Activated CD8-positive, alpha-beta T cell treated with anti-CD3 and anti-CD28 coated beads, Interleukin-2, amount 10 ng/mL, durations not matched to agents 7 days and 5 days (primary cell): Measurements from ENCODE around the gene DRAP1. TPM values are rescaled to one million over a fixed set of nuclear protein-coding genes. Genes with fewer than 3 reads are reported as not detected.

Experiments
- ATAC-seq: fragments of 150-1000 bp; cut with Tn5 transposase; one replicate; pipeline ENCODE4 v1.10.0; 2021; ENCODE audit warnings: moderate library complexity
- CTCF ChIA-PET: fragments of 350-600 bp; sonication (Branson Sonifier 250); formaldehyde crosslinking; loops from one replicate; lab custom pipeline; 2021; ENCODE audit warnings: antibody characterized with exemption; lab: Charles Lee
- POLR2A ChIA-PET: fragments of 350-600 bp; sonication (Branson Sonifier 250); formaldehyde crosslinking; loops from one replicate; lab custom pipeline; 2021; ENCODE audit warnings: antibody characterized with exemption; lab: Charles Lee
- DNase-seq: peaks from one replicate; pipeline ENCODE4 v3.0.0-alpha.2; 2020
- H3K27ac Mint-ChIP-seq: one replicate; pipeline ENCODE4 v1.8.0; 2021; ENCODE audit warnings: mild to moderate bottlenecking, mixed read lengths
- H3K27me3 Mint-ChIP-seq: one replicate; pipeline ENCODE4 v1.8.0; 2021; ENCODE audit warnings: low read depth, mixed read lengths
- H3K36me3 Mint-ChIP-seq: one replicate; pipeline ENCODE4 v1.8.0; 2021; ENCODE audit warnings: low read depth, mixed read lengths
- H3K4me1 Mint-ChIP-seq: one replicate; pipeline ENCODE4 v1.8.0; 2021; ENCODE audit warnings: low read depth, mixed read lengths
- H3K4me3 Mint-ChIP-seq: one replicate; pipeline ENCODE4 v1.8.0; 2021; ENCODE audit warnings: mild to moderate bottlenecking, mixed read lengths
- H3K9me3 Mint-ChIP-seq: one replicate; pipeline ENCODE4 v1.8.0; 2022; ENCODE audit warnings: mixed read lengths; ENCODE audit not compliant: insufficient read depth
- total RNA-seq, 2 experiments: library from RNA; stranded (reverse); gene quantifications; one replicate each; pipeline ENCODE4 v1.2.3, GENCODE V29; 2021

The DRAP1 gene, protein sequence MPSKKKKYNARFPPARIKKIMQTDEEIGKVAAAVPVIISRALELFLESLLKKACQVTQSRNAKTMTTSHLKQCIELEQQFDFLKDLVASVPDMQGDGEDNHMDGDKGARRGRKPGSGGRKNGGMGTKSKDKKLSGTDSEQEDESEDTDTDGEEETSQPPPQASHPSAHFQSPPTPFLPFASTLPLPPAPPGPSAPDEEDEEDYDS
- 100 to 1,000 TPM; 219 to 240 TPM for total RNA-seq

GRCh38 chr11:65919141-65919572 lies at the start of gene DRAP1:
DRAP1 (plus strand) TSS chr11:65919426; CDS start chr11:65919502, 76 bp downstream.
- ChIA-PET POLR2A (interaction anchor here (1.2 to 2.3 kb wide), 5 partner anchors 9 to 60 kb away, joined by 3 to 18 read pairs (median 7); partner anchors contain the start of gene CCDC85B), CTCF (interaction anchor here (1.5 to 2.1 kb wide), 4 partner anchors 10 to 34 kb away, joined by 6 to 22 read pairs (median 8); partner anchors contain the start of genes CCDC85B and FIBP)
- peak within 1 kb of the TSS; percentile 94 for H3K4me3 Mint-ChIP-seq
- DNase-seq (peak; percentile 99), ATAC-seq (peak; percentile 95)
- H3K36me3 Mint-ChIP-seq, result peaks cover 43% of the 10 kb centered on the region
- no peaks in the 10 kb centered on the region for H3K9me3 Mint-ChIP-seq
- H3K27ac Mint-ChIP-seq, result peak within 1 kb of the TSS; percentile 91
- peaks cover 44% of the 10 kb centered on the region for H3K4me1 Mint-ChIP-seq
- no peaks in the 10 kb centered on the region for H3K27me3 Mint-ChIP-seq

DNA sequence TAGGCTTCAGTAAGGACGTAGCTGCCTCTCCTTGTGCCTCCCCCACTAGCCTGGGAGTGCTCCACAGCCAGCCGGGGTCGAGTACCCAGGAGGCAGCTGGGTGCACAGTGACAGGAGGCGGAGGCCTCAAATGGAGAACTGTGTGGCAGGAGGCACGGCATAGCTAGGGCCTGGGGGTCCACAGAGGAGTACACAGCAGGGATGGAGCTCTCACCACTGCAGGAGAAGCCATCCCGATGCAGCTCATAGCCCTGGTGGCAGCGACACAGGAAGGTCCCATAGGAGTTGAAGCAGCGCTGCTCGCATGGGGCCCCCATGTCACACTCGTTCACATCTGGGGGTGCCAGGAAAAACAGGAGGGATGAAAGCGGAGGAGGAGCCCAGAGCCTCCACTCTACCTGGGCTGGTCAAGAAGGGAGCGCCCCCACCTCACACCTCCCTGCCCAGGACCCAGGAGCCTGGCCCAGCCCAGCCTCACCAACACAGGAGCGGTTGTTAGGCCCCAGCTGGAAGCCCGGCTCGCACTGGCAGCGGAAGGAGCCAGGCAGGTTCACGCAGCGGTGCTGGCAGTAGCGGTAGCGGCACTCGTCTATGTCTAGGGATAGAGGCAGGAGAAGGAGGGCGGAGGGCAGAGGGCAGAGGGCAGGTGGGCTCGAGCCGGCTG lies 49.5 kb upstream of the DRAP1 start:
- ATAC-seq (no peak), DNase-seq (no peak)
- ChIA-PET POLR2A (interaction anchor here (1.3 to 6.6 kb wide), 4 partner anchors 9 to 21 kb away, joined by 6 to 143 read pairs (median 14); partner anchors contain the start of genes CCDC85B, CFL1, CTSW and MUS81), CTCF (interaction anchor here (1.4 to 18.4 kb wide), 3 partner anchors 10 to 176 kb away, joined by 3 to 584 read pairs (median 90); partner anchors contain the start of genes CCDC85B, CTSW, FIBP and MUS81)
- Mint-ChIP-seq H3K4me3 (no peak overlapping the region), H3K27ac (no peak overlapping the region), H3K36me3 (peaks cover 24% of the 10 kb centered on the region), H3K9me3 (no peaks in the 10 kb centered on the region), H3K4me1 (peaks cover 56% of the 10 kb centered on the region), H3K27me3 (peaks cover 5% of the 10 kb centered on the region)

GRCh38 chr11:65870307-65870658 lies 48.9 kb upstream of the DRAP1 start:
- Mint-ChIP-seq H3K9me3 (no peaks in the 10 kb centered on the region), H3K27me3 (peaks cover 5% of the 10 kb centered on the region), H3K4me3 (no peak overlapping the region), H3K36me3 (peaks cover 20% of the 10 kb centered on the region), H3K27ac (peak overlapping the region; percentile 64), H3K4me1 (peaks cover 52% of the 10 kb centered on the region)
- ChIA-PET CTCF (interaction anchor here (1.6 to 18.4 kb wide), 3 partner anchors 10 to 158 kb away, joined by 3 to 584 read pairs (median 90); partner anchors contain the start of genes CCDC85B, CTSW, FIBP and KAT5), POLR2A (interaction anchor here (2.2 to 6.6 kb wide), 3 partner anchors 10 to 18 kb away, joined by 10 to 143 read pairs (median 20); partner anchors contain the start of genes CFL1, CTSW and MUS81)
- DNase-seq, result no peak
- no peak for ATAC-seq

DNA sequence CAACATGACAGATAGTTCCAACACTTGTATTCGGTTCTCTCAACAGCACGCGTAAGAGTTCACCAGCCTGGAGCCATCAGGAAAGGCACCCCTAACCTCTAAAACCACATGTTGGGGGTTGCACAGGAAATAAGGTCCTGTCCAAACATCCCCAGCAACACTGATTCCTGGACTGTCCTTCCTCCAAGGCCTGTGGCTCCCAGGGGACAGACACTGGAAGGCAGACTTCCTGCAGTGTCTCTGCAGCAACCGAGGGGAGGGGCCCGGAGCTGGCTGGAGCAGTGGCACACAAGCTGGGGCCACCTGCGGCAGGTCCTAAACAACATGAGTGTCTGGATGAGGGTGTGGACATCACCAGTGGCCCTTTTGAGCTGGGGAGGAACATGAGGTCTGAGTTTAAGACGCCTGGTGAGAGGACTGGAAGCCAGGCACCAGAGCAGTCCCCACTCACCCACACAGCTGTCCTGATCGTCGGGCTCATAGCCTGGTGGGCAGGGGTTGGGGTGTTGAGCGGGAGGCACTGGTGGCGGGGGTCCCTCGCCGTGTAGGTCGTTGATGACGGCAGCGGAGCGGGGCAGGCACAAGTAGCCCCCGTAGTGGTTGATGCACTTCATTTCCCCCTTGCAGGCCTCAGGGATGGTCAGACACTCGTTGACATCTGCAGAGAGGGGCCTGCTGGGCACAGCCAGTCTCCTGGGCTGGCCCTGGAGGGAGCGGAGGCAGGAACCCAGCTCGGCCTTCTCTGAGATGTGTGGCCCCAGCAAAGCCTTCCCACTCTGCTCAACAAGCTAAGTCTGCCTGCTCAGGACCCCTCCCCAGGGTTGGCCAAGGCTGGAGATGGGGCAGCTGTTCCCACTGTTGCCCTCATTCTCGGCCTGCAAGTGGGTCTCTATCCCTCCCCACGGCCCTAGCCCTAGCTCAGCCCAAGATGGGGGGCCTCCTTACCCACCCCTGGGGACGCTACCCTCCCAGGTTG lies 48.2 kb upstream of the DRAP1 start:
- DNase-seq (no peak), ATAC-seq (no peak)
- Mint-ChIP-seq H3K27me3 (peaks cover 5% of the 10 kb centered on the region), H3K36me3 (peaks cover 15% of the 10 kb centered on the region), H3K27ac (peak overlapping the region; percentile 64), H3K4me3 (no peak overlapping the region), H3K4me1 (peaks cover 52% of the 10 kb centered on the region), H3K9me3 (no peaks in the 10 kb centered on the region)
- CTCF ChIA-PET, result interaction anchor here (1.6 to 18.4 kb wide), 3 partner anchors 11 to 159 kb away, joined by 3 to 584 read pairs (median 90); partner anchors contain the start of genes CCDC85B, CTSW, FIBP and KAT5
- POLR2A ChIA-PET, result interaction anchor here (0.7 to 6.6 kb wide), 9 partner anchors 10 to 397 kb away, joined by 3 to 143 read pairs (median 5); partner anchors contain the start of genes CCDC85B, CFL1, CTSW and KAT5

GRCh38 chr11:65871811-65872548 lies 47.2 kb upstream of the DRAP1 start:
- Mint-ChIP-seq H3K4me1 (peaks cover 59% of the 10 kb centered on the region), H3K27ac (peak overlapping the region; percentile 60), H3K27me3 (peaks cover 5% of the 10 kb centered on the region), H3K4me3 (peak overlapping the region; percentile 40), H3K36me3 (peaks cover 10% of the 10 kb centered on the region), H3K9me3 (no peaks in the 10 kb centered on the region)
- DNase-seq (no peak), ATAC-seq (no peak)
- POLR2A ChIA-PET, result interaction anchor here (0.8 to 6.6 kb wide), 8 partner anchors 9 to 396 kb away, joined by 3 to 143 read pairs (median 6); partner anchors contain the start of genes CCDC85B, CFL1, CTSW and KAT5
- CTCF ChIA-PET, result interaction anchor here (1.6 to 18.4 kb wide), 3 partner anchors 12 to 160 kb away, joined by 3 to 584 read pairs (median 90); partner anchors contain the start of genes CCDC85B, CTSW, FIBP and KAT5

- CTCF ChIA-PET, result interaction anchor here (2.0 to 18.4 kb wide), 3 partner anchors 12 to 13 kb away, joined by 25 to 584 read pairs (median 90); partner anchors contain the start of genes CCDC85B, CTSW, FIBP and MUS81
- H3K36me3 Mint-ChIP-seq, result peaks cover 2% of the 10 kb centered on the region
- ATAC-seq (no peak), DNase-seq (no peak)
- no peaks in the 10 kb centered on the region for H3K9me3 Mint-ChIP-seq
- peak within 1 kb of the TSS; percentile 83 for H3K27ac Mint-ChIP-seq
- H3K4me1 Mint-ChIP-seq, result peaks cover 60% of the 10 kb centered on the region
- peak within 1 kb of the TSS; percentile 83 for H3K4me3 Mint-ChIP-seq
- H3K27me3 Mint-ChIP-seq, result peaks cover 5% of the 10 kb centered on the region
- POLR2A ChIA-PET, result interaction anchor here (0.8 to 6.6 kb wide), 7 partner anchors 8 to 31 kb away, joined by 3 to 143 read pairs (median 10); partner anchors contain the start of genes CCDC85B, CFL1, CTSW and FIBP
Observed at GRCh38 chr11:65872586-65873317, 46.5 kb upstream of the DRAP1 start, which contains the start of gene EFEMP2. EFEMP2 (minus strand) TSS chr11:65872800; CDS start chr11:65872354, 446 bp downstream.

DNA sequence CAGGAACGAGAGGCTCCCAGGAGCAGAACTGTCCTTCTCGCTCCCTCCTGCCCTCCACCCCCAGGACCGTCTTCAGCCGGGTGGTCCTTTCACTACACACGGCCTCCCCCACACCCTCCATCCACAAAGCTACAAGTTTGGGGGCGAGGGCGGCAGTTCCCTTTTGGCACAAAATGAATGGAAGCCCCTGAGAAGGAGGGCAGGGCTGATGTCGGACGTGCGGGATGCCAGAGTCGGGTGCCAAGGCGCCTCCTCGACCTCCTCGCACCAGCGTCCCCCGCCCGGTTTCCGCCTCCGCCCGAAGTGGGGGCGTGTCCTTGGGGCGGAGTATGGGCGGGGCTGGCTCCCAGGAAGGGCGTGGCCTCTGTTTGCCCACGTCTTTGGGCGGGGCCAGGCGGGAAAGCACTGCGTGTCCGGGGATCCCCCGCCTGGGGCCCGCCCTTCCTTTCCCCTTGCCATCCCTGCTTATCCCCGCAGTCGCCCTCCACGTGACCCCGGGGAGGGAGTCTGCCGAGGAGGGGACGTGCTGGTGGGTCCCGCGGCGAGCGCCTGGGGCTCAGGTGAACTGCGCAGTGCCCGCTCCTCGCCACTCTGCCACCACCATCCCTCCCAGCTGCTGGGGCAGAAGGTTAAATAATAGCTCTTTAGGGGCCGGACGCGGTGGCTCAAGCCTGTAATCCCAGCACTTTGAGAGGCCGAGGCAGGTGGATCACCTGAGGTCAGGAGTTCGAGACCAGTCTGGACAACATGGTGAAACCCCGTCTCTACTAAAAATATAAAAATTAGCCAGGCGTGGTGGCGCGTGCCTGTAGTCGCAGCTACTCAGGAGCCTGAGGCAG lies 45.7 kb upstream of the DRAP1 start:
- Mint-ChIP-seq H3K36me3 (no peaks in the 10 kb centered on the region), H3K27me3 (peaks cover 5% of the 10 kb centered on the region), H3K27ac (peak overlapping the region; percentile 83), H3K9me3 (no peaks in the 10 kb centered on the region), H3K4me3 (peak overlapping the region; percentile 83), H3K4me1 (peaks cover 67% of the 10 kb centered on the region)
- POLR2A ChIA-PET, result interaction anchor here (0.8 to 6.6 kb wide), 7 partner anchors 11 to 30 kb away, joined by 3 to 143 read pairs (median 5); partner anchors contain the start of genes CCDC85B, CFL1, FIBP and MUS81
- CTCF ChIA-PET, result interaction anchor here (1.2 to 18.4 kb wide), 3 partner anchors 12 to 162 kb away, joined by 4 to 584 read pairs (median 25); partner anchors contain the start of genes CCDC85B, CTSW, FIBP and KAT5
- peak; percentile 88 for ATAC-seq
- DNase-seq, result peak; percentile 96

DNA sequence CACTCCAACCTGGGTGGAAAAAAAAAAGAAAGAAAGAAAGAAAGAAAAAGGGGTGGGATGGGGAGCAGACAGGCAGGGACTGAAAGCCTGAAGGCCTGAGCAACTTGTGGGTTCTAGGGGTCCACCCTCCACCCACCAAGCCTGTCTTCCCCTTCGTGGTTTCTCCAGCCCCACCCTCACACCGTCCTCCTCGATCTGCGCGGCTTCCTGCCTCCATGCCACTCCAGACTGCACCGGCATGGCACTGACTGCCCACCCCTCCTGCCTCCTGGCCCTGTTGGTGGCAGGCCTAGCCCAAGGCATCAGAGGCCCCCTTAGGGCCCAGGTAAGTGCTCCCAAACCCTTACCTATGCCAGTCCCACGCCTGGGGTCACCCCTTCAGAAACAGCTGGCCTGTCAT lies 39.6 kb upstream of the DRAP1 start, which contains the start of gene CTSW:
Gene CTSW (plus strand): TSS at position 221 of the 400 bp plus-strand sequence. CDS start 18 bp downstream, at position 239.
- peak within 1 kb of the TSS; percentile 93 for H3K4me3 Mint-ChIP-seq

More for the DNA sequence above, 39.6 kb upstream of the DRAP1 start, which contains the start of gene CTSW:
- POLR2A ChIA-PET, result interaction anchor here (1.2 to 19.3 kb wide), 5 partner anchors 9 to 25 kb away, joined by 3 to 305 read pairs (median 20); partner anchors contain the start of genes CCDC85B, CFL1, FIBP and MUS81
- H3K27me3 Mint-ChIP-seq, result no peaks in the 10 kb centered on the region
- peaks cover 38% of the 10 kb centered on the region for H3K36me3 Mint-ChIP-seq
- H3K9me3 Mint-ChIP-seq, result no peaks in the 10 kb centered on the region
- DNase-seq, result peak; percentile 79
- CTCF ChIA-PET, result interaction anchor here (1.4 to 19.5 kb wide), 3 partner anchors 10 to 52 kb away, joined by 4 to 584 read pairs (median 44); partner anchors contain the start of genes CCDC85B, CFL1, EFEMP2 and FIBP
- peak; percentile 80 for ATAC-seq
- H3K4me1 Mint-ChIP-seq, result peaks cover 80% of the 10 kb centered on the region
- H3K27ac Mint-ChIP-seq, result peak within 1 kb of the TSS; percentile 93
